Endothelial cell of umbilical vein (primary cell): ENCODE data around the gene ATP2B2.

Experiments
- EZH2 ChIP-seq: IDR thresholded peaks from 2 replicates; pipeline ENCODE4 v1.6.1; 2012; ENCODE audit warnings: borderline replicate concordance, low read depth, mild to moderate bottlenecking, moderate library complexity, low read length, inconsistent platforms; ENCODE audit not compliant: severe bottlenecking
- TF ChIP-seq, protein P1 (sequence below): IDR thresholded peaks from 2 replicates; pipeline ENCODE4 v1.6.1; 2011; ENCODE audit not compliant: insufficient read depth, insufficient read length
- TF ChIP-seq, protein P2 (sequence below), 2 donors: IDR thresholded peaks; 1 replicate in 1 of 2; 2 replicates in 1 of 2; pipeline ENCODE4 v1.5.1; 2011; ENCODE audit warnings: low read length in 2 of 2, mild to moderate bottlenecking in 2 of 2, moderate library complexity in 2 of 2, control low read depth in 1 of 2, inconsistent platforms in 1 of 2, low read depth in 1 of 2; ENCODE audit not compliant: insufficient read depth in 1 of 2; ENCODE audit errors: extremely low read depth in 1 of 2

DNA sequence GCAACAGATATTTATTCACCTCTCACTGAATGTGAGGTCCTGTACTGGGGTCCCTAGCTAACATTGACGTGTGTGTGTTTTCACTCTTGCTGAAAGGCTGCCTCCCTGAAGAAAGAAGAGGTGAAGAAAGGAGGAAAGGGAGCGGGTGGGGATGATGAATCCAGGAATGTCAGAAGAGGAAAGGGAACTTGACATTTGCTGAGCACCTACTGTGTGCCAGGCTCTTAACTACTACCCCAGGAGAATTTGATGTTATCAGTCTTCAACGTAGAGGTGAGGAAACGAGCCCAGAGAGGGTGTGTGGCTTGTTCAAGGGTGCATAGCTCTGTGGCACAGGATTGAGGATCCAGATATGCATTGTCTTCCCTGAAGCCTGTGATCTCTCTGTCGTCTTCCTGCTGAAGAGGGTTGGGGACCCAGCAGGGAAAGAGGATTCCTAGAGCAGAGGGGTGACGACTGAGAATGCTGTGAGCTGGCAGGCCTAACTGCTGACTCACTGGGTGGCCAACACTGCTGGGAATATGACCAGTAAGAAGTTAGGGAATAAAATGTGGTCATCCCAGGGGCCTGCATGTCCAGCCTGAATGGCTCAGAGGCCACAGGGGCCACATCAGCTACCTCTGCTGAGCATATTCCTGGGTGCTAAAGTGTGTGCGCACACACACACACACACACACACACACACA lies 6.6 kb upstream of the ATP2B2 start:
- TF ChIP-seq, protein P1, sequence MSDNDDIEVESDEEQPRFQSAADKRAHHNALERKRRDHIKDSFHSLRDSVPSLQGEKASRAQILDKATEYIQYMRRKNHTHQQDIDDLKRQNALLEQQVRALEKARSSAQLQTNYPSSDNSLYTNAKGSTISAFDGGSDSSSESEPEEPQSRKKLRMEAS, result no peak
- no peak for TF ChIP-seq EZH2
- TF ChIP-seq, protein P2, sequence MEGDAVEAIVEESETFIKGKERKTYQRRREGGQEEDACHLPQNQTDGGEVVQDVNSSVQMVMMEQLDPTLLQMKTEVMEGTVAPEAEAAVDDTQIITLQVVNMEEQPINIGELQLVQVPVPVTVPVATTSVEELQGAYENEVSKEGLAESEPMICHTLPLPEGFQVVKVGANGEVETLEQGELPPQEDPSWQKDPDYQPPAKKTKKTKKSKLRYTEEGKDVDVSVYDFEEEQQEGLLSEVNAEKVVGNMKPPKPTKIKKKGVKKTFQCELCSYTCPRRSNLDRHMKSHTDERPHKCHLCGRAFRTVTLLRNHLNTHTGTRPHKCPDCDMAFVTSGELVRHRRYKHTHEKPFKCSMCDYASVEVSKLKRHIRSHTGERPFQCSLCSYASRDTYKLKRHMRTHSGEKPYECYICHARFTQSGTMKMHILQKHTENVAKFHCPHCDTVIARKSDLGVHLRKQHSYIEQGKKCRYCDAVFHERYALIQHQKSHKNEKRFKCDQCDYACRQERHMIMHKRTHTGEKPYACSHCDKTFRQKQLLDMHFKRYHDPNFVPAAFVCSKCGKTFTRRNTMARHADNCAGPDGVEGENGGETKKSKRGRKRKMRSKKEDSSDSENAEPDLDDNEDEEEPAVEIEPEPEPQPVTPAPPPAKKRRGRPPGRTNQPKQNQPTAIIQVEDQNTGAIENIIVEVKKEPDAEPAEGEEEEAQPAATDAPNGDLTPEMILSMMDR (IDR thresholded peaks at IDR 0.05; ENCODE audit: extremely low read depth in 1 of 2, insufficient read depth in 1 of 2, low read depth in 1 of 2, low read length in 2 of 2), result no peak
